ENCODE results near the gene CNPY1. TPM values are rescaled to one million over a fixed set of nuclear protein-coding genes. Genes with fewer than 3 reads are reported as not detected.

CNPY1 gene
- total RNA-seq, 1 donor from 2014 or later, result not detected

DNA sequence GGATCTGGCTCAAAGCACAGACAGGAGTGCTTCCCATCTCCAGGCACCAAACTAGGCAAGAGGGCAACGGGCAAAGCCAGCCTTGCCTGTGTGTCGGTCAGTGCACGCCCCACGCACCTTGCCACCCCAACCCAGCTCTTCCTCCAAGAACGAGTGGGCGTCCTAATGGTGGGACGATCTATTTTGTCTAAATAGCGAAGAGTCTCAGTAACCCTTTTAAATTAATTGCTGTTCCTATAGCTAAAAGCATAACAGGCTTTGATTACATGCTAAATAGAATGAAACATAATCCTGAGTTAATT is 76.2 kb downstream of the CNPY1 start:
- Mint-ChIP-seq H3K36me3 (no peaks in the 10 kb centered on the region), H3K27me3 (ENCODE audit: low read depth) (peaks cover 99% of the 10 kb centered on the region), H3K27ac (no peak overlapping the region), H3K4me3 (no peak overlapping the region), H3K9me3 (no peaks in the 10 kb centered on the region), H3K4me1 (peaks cover 18% of the 10 kb centered on the region)
- DNase-seq (ENCODE audit: low spot score in 2 of 2, unreplicated experiment in 2 of 2), result no peak
- TF ChIP-seq, protein P1, sequence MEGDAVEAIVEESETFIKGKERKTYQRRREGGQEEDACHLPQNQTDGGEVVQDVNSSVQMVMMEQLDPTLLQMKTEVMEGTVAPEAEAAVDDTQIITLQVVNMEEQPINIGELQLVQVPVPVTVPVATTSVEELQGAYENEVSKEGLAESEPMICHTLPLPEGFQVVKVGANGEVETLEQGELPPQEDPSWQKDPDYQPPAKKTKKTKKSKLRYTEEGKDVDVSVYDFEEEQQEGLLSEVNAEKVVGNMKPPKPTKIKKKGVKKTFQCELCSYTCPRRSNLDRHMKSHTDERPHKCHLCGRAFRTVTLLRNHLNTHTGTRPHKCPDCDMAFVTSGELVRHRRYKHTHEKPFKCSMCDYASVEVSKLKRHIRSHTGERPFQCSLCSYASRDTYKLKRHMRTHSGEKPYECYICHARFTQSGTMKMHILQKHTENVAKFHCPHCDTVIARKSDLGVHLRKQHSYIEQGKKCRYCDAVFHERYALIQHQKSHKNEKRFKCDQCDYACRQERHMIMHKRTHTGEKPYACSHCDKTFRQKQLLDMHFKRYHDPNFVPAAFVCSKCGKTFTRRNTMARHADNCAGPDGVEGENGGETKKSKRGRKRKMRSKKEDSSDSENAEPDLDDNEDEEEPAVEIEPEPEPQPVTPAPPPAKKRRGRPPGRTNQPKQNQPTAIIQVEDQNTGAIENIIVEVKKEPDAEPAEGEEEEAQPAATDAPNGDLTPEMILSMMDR (IDR thresholded peaks at IDR 0.05; ENCODE audit: unreplicated experiment), result no peak

DNA sequence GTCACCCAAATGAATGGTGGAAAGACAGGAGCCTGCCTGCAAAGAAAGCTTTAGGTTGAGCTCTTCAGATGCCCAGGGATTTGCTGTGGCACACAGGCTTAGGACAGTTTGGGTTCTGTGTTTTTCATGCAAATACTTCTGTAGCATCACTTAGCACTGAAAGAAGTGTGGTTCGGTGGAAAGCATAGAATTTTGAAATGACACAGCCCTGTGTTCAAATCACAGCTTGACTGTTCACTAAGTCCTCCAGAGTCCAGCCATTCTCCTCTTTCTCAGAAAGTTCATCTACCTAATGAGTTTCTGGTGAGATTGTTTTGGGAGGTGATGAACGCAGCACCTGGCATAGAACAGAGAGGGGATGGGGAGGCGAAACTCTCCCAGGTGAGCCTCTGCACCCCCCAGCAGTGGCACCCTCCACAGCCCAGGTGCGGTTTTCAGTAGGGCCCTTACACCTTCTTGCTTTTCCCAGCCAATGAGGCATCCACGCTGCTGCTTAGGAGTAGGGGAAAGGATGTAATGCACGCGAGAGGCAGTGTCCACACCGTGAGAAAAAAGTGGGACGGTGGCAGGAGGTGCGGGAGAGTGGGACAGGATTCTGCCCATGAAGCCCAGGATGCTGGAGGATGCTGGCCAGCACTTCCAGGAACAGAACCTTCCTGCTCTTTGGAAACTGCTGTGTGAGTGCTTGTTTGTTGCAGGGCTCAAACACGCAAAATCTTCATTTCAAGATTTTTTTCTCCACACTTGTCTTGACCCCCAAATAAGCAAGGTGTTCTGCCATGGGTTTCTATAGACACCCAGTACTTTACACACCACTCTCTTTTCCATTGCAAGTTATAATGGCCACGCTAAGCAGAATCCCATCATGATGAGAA is 76.8 kb downstream of the CNPY1 start:
- TF ChIP-seq, protein P1 (IDR thresholded peaks at IDR 0.05; ENCODE audit: unreplicated experiment), result no peak
- DNase-seq (ENCODE audit: low spot score in 2 of 2, unreplicated experiment in 2 of 2), result no peak
- Mint-ChIP-seq H3K27ac (no peak overlapping the region), H3K9me3 (no peaks in the 10 kb centered on the region), H3K4me1 (peaks cover 18% of the 10 kb centered on the region), H3K4me3 (no peak overlapping the region), H3K36me3 (no peaks in the 10 kb centered on the region), H3K27me3 (ENCODE audit: low read depth) (peaks cover 99% of the 10 kb centered on the region)

DNA sequence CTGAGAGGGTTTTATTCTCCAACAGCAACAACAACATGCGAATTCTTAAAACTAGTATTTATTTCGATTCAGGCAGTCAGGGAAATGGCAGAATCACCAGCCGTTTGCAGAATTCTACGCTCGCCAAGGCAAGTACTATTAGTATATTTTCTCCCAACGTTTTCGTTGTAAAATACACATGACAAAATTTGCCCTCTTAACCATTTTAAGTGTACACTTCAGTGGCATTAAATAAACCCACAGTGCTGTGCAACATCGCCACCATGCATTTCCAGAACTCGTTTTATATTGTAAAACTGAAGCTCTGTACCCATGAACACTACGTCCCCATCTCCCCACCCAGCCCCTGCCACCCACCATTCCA is 77.6 kb downstream of the CNPY1 start:
- H3K4me3 Mint-ChIP-seq, result no peak overlapping the region
- H3K27ac Mint-ChIP-seq, result no peak overlapping the region
- no peak for DNase-seq (ENCODE audit: low spot score in 2 of 2, unreplicated experiment in 2 of 2)
- no peaks in the 10 kb centered on the region for H3K9me3 Mint-ChIP-seq
- H3K36me3 Mint-ChIP-seq, result no peaks in the 10 kb centered on the region
- TF ChIP-seq, protein P1 (IDR thresholded peaks at IDR 0.05; ENCODE audit: unreplicated experiment), result no peak
- H3K27me3 Mint-ChIP-seq (ENCODE audit: low read depth), result peaks cover 99% of the 10 kb centered on the region
- H3K4me1 Mint-ChIP-seq, result peaks cover 18% of the 10 kb centered on the region

DNA sequence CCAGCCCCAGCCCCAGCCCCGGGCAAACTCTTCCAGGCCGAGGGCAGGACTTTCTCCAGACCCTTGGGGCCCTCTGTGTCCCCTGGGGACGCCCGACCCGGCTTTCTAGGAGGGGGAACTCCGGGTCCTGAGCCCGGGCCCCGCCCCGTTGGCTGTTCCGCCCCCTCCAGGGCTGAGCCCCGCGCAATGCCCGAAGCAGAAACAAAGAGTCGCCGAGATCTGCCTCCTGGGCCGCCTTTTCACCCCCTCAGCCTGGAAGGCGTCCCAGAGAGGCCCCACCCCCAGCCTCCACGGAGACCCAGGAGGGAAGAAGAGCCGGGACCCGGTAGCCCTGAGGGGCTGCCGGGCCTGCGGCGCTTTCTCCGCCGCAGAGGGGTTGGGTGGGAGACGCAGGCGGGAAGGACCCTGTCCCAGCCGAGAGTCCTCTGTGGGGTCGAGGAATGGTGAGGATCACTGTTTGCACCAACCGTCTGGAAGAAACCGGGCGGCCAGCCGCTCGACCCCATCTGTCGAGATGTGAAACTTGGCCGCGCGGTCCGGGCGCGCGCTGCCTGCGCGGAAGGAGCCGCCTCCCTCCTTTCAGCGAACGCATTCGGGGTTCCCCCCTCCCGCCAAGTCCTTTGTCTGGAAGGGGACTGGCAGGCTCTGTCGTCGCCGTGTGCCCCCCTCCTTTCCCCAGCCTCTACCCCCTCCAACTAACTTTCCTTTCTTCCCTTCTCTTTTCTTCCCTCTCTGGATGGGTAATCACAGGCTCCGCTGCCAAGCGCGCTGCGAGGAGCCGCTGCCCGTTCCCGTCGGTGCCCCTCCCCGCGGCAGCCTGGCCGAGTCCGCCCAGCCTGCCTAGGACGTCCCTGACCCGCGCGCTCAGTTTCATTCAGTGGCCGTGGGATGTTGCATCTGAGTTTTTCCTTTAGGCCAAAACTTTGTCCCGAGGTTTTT is 78.2 kb downstream of the CNPY1 start:
- no peaks in the 10 kb centered on the region for H3K9me3 Mint-ChIP-seq
- H3K27me3 Mint-ChIP-seq (ENCODE audit: low read depth), result peaks cover 99% of the 10 kb centered on the region
- no peak for DNase-seq (ENCODE audit: low spot score in 2 of 2, unreplicated experiment in 2 of 2)
- no peaks in the 10 kb centered on the region for H3K36me3 Mint-ChIP-seq
- TF ChIP-seq, protein P1 (IDR thresholded peaks at IDR 0.05; ENCODE audit: unreplicated experiment), result no peak
- H3K27ac Mint-ChIP-seq, result no peak overlapping the region
- no peak overlapping the region for H3K4me3 Mint-ChIP-seq
- H3K4me1 Mint-ChIP-seq, result peaks cover 16% of the 10 kb centered on the region

DNA sequence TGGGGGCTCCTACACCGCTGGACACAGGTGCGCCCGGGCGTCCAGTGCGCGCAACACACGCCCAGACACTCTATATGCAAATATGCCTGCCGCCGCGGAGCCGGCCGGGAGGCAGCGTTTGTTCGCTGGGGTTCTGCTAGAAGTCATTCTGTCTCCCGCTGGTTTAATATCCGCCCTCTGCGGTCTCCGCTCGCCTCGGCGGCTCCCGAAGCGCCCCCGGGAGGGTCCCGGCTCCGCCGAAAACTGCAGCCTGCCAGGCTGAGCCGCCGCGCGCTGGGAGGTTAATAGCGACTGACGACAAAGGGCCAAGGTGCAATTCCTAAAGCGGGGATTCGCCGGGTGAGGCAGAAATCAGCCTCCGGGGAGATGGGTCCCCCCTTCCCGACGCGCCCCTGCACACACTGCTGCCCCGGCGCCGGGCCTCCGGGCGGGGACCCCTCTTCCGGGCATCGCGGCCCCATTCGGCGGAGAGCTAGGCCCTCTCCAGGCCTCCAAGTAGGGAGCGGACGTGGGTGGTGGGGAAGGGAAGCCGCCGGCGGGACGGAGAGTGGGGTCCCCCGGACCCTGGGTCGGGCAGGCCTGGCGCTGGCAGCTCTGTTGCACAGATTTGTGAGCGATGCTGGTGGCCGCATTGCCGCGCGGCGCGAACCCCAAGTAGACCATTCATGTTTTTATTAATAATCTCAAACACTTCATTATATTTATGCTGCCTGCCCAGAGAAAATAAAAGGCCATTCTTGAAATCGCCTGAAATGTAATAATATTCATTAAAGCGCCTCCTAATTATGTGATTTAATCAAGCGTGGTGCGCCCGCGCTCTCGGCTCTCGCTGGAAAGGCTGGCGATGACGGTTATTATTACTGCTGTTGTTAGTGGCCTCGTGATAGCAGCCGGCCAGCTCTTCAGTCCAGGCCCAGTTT is 79.3 kb downstream of the CNPY1 start:
- Mint-ChIP-seq H3K36me3 (no peaks in the 10 kb centered on the region), H3K4me1 (peaks cover 8% of the 10 kb centered on the region), H3K27ac (no peak overlapping the region), H3K9me3 (no peaks in the 10 kb centered on the region), H3K27me3 (ENCODE audit: low read depth) (peaks cover 99% of the 10 kb centered on the region), H3K4me3 (no peak overlapping the region)
- DNase-seq (ENCODE audit: low spot score in 2 of 2, unreplicated experiment in 2 of 2), result no peak
- TF ChIP-seq, protein P1 (IDR thresholded peaks at IDR 0.05; ENCODE audit: unreplicated experiment), result no peak

All from mesothelial cell of epicardium (in vitro differentiated cells).